ENCODE data around the gene GLP2R.

- TF ChIP-seq CTCF (IDR thresholded peaks at IDR 0.05 in 2 of 3, conservative IDR thresholded peaks at IDR 0.05 in 1 of 3; ENCODE audit: control insufficient read depth in 2 of 3, extremely low read depth in 1 of 3, insufficient read depth in 1 of 3, low read depth in 3 of 3, low read length in 3 of 3) (no peak), MYC (IDR thresholded peaks at IDR 0.05; ENCODE audit: insufficient read depth, insufficient read length, insufficient replicate concordance, low read length, severe bottlenecking) (no peak), ZZZ3 (IDR thresholded peaks at IDR 0.05; ENCODE audit: control insufficient read depth, insufficient read length, low read depth) (no peak), CBFB (IDR thresholded peaks at IDR 0.05; ENCODE audit: low read depth) (no peak), NR2C1 (IDR thresholded peaks at IDR 0.05) (no peak), TAF1 (IDR thresholded peaks at IDR 0.05; ENCODE audit: borderline replicate concordance, low read depth, low read length) (no peak), ZBED1 (IDR thresholded peaks at IDR 0.05; ENCODE audit: borderline replicate concordance) (no peak), PAX8 (IDR thresholded peaks at IDR 0.05) (no peak), YY1 (IDR thresholded peaks at IDR 0.05; ENCODE audit: low read depth, low read length) (no peak), POLR2AphosphoS5 (IDR thresholded peaks at IDR 0.05; ENCODE audit: low read length) (no peak), HSF1 (IDR thresholded peaks at IDR 0.05; ENCODE audit: low read depth, low read length) (no peak), POLR2A (IDR thresholded peaks at IDR 0.05; ENCODE audit: low read depth, low read length) (no peak), CEBPB (IDR thresholded peaks at IDR 0.05; ENCODE audit: borderline replicate concordance in 1 of 2, low read depth in 2 of 2, low read length in 2 of 2) (no peak)
Measured at GRCh38 chr17:9883451-9883850, 57.7 kb downstream of the GLP2R start.
